ENCODE measurements around the gene MFAP5.
"Not testable (repeated sequence)": the region's sequence is repeated elsewhere in the genome, so short reads cannot be mapped to it uniquely, and the experiment has no call there.

The MFAP5 gene

GRCh38 chr12:8624750-8625149 is 37.9 kb downstream of the MFAP5 start:
- DNase-seq = not testable (repeated sequence)

- DNase-seq = no peak
Measured at GRCh38 chr12:8622646-8623045, 40.0 kb downstream of the MFAP5 start.

- DNase-seq = no peak
Measured at GRCh38 chr12:8615206-8615605, 47.4 kb downstream of the MFAP5 start.

- DNase-seq = not testable (repeated sequence)
Measured at GRCh38 chr12:8613881-8614280, 48.7 kb downstream of the MFAP5 start.

- no peak for DNase-seq
Measured at GRCh38 chr12:8612629-8613028, 50.0 kb downstream of the MFAP5 start, which contains the start of gene AICDA. AICDA (minus strand) TSS chr12:8612859; CDS start chr12:8612767, 92 bp downstream.

- no peak for DNase-seq
Measured at GRCh38 chr12:8609061-8609570, 53.5 kb downstream of the MFAP5 start.

- DNase-seq = no peak
Measured at GRCh38 chr12:8606890-8607289, 55.7 kb downstream of the MFAP5 start.

GRCh38 chr12:8605057-8605456 is 57.6 kb downstream of the MFAP5 start:
- no peak for DNase-seq

- no peak for DNase-seq
Measured at GRCh38 chr12:8603856-8604255, 58.8 kb downstream of the MFAP5 start.

- DNase-seq = no peak
Measured at GRCh38 chr12:8603286-8603685, 59.3 kb downstream of the MFAP5 start.

GRCh38 chr12:8596561-8596960 is 66.1 kb downstream of the MFAP5 start:
- DNase-seq = no peak
